NT2/D1 (cell line): ENCODE data around the gene RNF149.

Experiments
- DNase-seq: peaks from one replicate; pipeline ENCODE4 v3.0.0-alpha.2; 2011; ENCODE audit warnings: low read depth, low spot score
- H3K27me3 ChIP-seq: 2 replicates; pipeline ENCODE4 v1.6.0; 2011; ENCODE audit warnings: mild to moderate bottlenecking; ENCODE audit not compliant: insufficient read length, insufficient read depth
- H3K36me3 ChIP-seq: 2 replicates; pipeline ENCODE4 v1.6.1; 2011; ENCODE audit warnings: mild to moderate bottlenecking, low read length, mixed read lengths; ENCODE audit not compliant: insufficient read depth, insufficient read length
- H3K4me1 ChIP-seq: 2 replicates; pipeline ENCODE4 v1.5.1; 2011; ENCODE audit not compliant: insufficient read depth, insufficient read length
- H3K4me3 ChIP-seq: 2 replicates; pipeline ENCODE4 v1.5.1; 2011; ENCODE audit warnings: low read depth; ENCODE audit not compliant: insufficient read length
- H3K9ac ChIP-seq: 2 replicates; pipeline ENCODE4 v1.6.0; 2011; ENCODE audit warnings: low read depth; ENCODE audit not compliant: insufficient read length
- H3K9me3 ChIP-seq: 2 replicates; pipeline ENCODE4 v1.5.1; 2011; ENCODE audit warnings: mild to moderate bottlenecking, low read length; ENCODE audit not compliant: insufficient read depth
- SUZ12 ChIP-seq: IDR thresholded peaks from 2 replicates; pipeline ENCODE4 v1.6.1; 2011; ENCODE audit not compliant: insufficient read length, insufficient read depth; ENCODE audit errors: extremely low read depth
- YY1 ChIP-seq: IDR thresholded peaks from 2 replicates; pipeline ENCODE4 v1.6.1; 2011; ENCODE audit not compliant: insufficient read length, insufficient read depth
- ZNF274 ChIP-seq: IDR thresholded peaks from 2 replicates; pipeline ENCODE4 v1.6.1; 2011; ENCODE audit warnings: mild to moderate bottlenecking, low read depth, low read length

Gene RNF149

GRCh38 chr2:101300836-101301235 lies 7.7 kb downstream of the RNF149 start:
- Histone ChIP-seq H3K27me3 (no peaks in the 10 kb centered on the region), H3K9ac (no peak overlapping the region), H3K9me3 (no peaks in the 10 kb centered on the region), H3K4me3 (no peak overlapping the region), H3K36me3 (peaks cover 31% of the 10 kb centered on the region), H3K4me1 (no peaks in the 10 kb centered on the region)
- TF ChIP-seq ZNF274: no peak
- no peak for TF ChIP-seq SUZ12
- TF ChIP-seq YY1: no peak
- no peak for DNase-seq

GRCh38 chr2:101300164-101300563 lies 8.3 kb downstream of the RNF149 start:
- H3K4me1 ChIP-seq: no peaks in the 10 kb centered on the region
- no peak overlapping the region for H3K4me3 ChIP-seq
- no peaks in the 10 kb centered on the region for H3K27me3 ChIP-seq
- H3K9ac ChIP-seq: no peak overlapping the region
- no peak for DNase-seq
- TF ChIP-seq ZNF274 (no peak), SUZ12 (no peak), YY1 (no peak)
- H3K36me3 ChIP-seq: peaks cover 31% of the 10 kb centered on the region
- H3K9me3 ChIP-seq: no peaks in the 10 kb centered on the region

DNA sequence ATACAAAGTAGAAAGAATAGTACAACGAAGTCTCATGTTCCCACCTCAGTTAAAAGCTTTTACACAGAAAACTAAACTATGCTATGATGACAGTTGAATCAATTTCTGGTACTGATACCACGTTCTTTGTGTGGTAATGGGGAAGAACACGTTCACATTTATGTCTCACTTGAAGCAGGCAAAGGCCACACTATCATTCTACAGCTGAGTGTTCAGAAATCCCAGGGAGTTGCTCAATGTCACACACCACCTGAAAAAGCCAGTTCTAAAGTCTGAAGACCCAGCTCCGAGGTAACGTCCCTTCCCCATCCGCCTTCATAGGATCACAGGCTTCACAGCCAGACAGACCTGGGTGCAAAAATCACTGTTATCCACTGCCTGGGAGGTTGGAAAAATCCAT lies 8.9 kb downstream of the RNF149 start:
- DNase-seq: no peak
- Histone ChIP-seq H3K4me3 (no peak overlapping the region), H3K9ac (no peak overlapping the region), H3K27me3 (no peaks in the 10 kb centered on the region), H3K4me1 (no peaks in the 10 kb centered on the region), H3K36me3 (peaks cover 35% of the 10 kb centered on the region), H3K9me3 (no peaks in the 10 kb centered on the region)
- TF ChIP-seq ZNF274 (no peak), YY1 (no peak), SUZ12 (no peak)

GRCh38 chr2:101297383-101297782 lies 11.1 kb downstream of the RNF149 start:
- H3K27me3 ChIP-seq: no peaks in the 10 kb centered on the region
- H3K4me3 ChIP-seq: no peak overlapping the region
- no peaks in the 10 kb centered on the region for H3K9me3 ChIP-seq
- H3K36me3 ChIP-seq: peaks cover 36% of the 10 kb centered on the region
- no peaks in the 10 kb centered on the region for H3K4me1 ChIP-seq
- no peak for DNase-seq
- TF ChIP-seq SUZ12 (no peak), ZNF274 (no peak), YY1 (no peak)
- H3K9ac ChIP-seq: no peak overlapping the region

DNA sequence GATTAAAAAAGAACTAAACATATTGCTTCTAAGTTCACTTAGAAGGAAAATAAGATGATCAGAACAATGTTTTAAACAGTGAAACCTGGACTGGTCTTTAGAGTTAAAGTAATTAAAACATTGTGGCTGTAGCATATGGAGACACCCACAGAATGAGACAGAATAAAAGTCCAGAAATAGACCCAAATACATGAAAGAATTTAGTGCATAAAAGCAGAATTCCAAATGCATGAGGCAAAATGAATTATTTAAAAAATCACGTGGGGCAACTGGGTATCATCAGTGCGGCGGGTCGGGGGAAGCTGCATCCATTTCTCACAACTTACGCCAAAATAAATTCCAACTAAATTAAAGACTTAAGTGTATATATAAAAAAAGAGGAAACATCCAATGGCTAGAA lies 12.1 kb downstream of the RNF149 start:
- H3K4me3 ChIP-seq: no peak overlapping the region
- H3K4me1 ChIP-seq: no peaks in the 10 kb centered on the region
- no peaks in the 10 kb centered on the region for H3K27me3 ChIP-seq
- H3K9ac ChIP-seq: no peak overlapping the region
- peaks cover 42% of the 10 kb centered on the region for H3K36me3 ChIP-seq
- H3K9me3 ChIP-seq: no peaks in the 10 kb centered on the region
- no peak for TF ChIP-seq SUZ12
- DNase-seq: no peak

GRCh38 chr2:101295895-101296294 lies 12.6 kb downstream of the RNF149 start:
- H3K4me1 ChIP-seq: no peaks in the 10 kb centered on the region
- H3K36me3 ChIP-seq: peaks cover 44% of the 10 kb centered on the region
- no peak overlapping the region for H3K9ac ChIP-seq
- no peaks in the 10 kb centered on the region for H3K9me3 ChIP-seq
- no peak for DNase-seq
- no peak overlapping the region for H3K4me3 ChIP-seq
- H3K27me3 ChIP-seq: no peaks in the 10 kb centered on the region
- TF ChIP-seq SUZ12 (no peak), ZNF274 (no peak), YY1 (no peak)

GRCh38 chr2:101294861-101295260 lies 13.6 kb downstream of the RNF149 start:
- Histone ChIP-seq H3K9ac (no peak overlapping the region), H3K4me1 (no peaks in the 10 kb centered on the region), H3K4me3 (no peak overlapping the region), H3K36me3 (peaks cover 47% of the 10 kb centered on the region), H3K9me3 (no peaks in the 10 kb centered on the region), H3K27me3 (no peaks in the 10 kb centered on the region)
- no peak for TF ChIP-seq ZNF274
- TF ChIP-seq SUZ12: no peak
- no peak for DNase-seq

- Histone ChIP-seq H3K9ac (no peak overlapping the region), H3K27me3 (no peaks in the 10 kb centered on the region), H3K4me3 (no peak overlapping the region), H3K36me3 (peaks cover 46% of the 10 kb centered on the region), H3K9me3 (no peaks in the 10 kb centered on the region), H3K4me1 (no peaks in the 10 kb centered on the region)
- no peak for DNase-seq
- TF ChIP-seq ZNF274 (no peak), SUZ12 (no peak), YY1 (no peak)
Measured at GRCh38 chr2:101293544-101293943, 15.0 kb downstream of the RNF149 start.
